HuH-7.5 (cell line): ENCODE data around the gene ANO1.

ENCODE experiments used
- DNase-seq: peaks from one replicate; pipeline ENCODE4 v3.0.0; 2011; ENCODE audit warnings: low spot score

ANO1 gene

GRCh38 chr11:70072861-70073755 is 5.0 kb upstream of the ANO1 start:
- DNase-seq: no peak

GRCh38 chr11:70073871-70074371 is 4.2 kb upstream of the ANO1 start:
- DNase-seq: no peak

GRCh38 chr11:70074746-70075145 is 3.4 kb upstream of the ANO1 start:
- DNase-seq: no peak

- no peak for DNase-seq
These were observed 2.3 kb upstream of the ANO1 start for GRCh38 chr11:70075836-70076235.

- DNase-seq: no peak
These were observed 1.6 kb upstream of the ANO1 start for GRCh38 chr11:70076461-70076931.

GRCh38 chr11:70077411-70078094 is 564 bp upstream of the ANO1 start:
- DNase-seq: no peak

- DNase-seq: no peak
These were observed 882 bp downstream of the ANO1 start for GRCh38 chr11:70078781-70079616.

GRCh38 chr11:70079691-70080090 is 1.6 kb downstream of the ANO1 start:
- no peak for DNase-seq

- DNase-seq: no peak
These were observed 2.6 kb downstream of the ANO1 start for GRCh38 chr11:70080763-70081162.

GRCh38 chr11:70082829-70083228 is 4.7 kb downstream of the ANO1 start:
- peak; percentile 73 for DNase-seq

- no peak for DNase-seq
These were observed 6.2 kb downstream of the ANO1 start for GRCh38 chr11:70084046-70084984.

GRCh38 chr11:70085815-70086769 is 8.0 kb downstream of the ANO1 start:
- no peak for DNase-seq

GRCh38 chr11:70087446-70088167 is 9.5 kb downstream of the ANO1 start:
- DNase-seq: no peak

- no peak for DNase-seq
These were observed 10.7 kb downstream of the ANO1 start for GRCh38 chr11:70088735-70089250.

GRCh38 chr11:70089631-70090030 is 11.5 kb downstream of the ANO1 start:
- DNase-seq: no peak

- DNase-seq: no peak
These were observed 12.9 kb downstream of the ANO1 start for GRCh38 chr11:70090961-70091381.

GRCh38 chr11:70091638-70092037 is 13.5 kb downstream of the ANO1 start:
- DNase-seq: no peak

- DNase-seq: no peak
These were observed 15.0 kb downstream of the ANO1 start for GRCh38 chr11:70092959-70093715.
